AG09309 (cell line): ENCODE data around the gene SESN1.

Experiments used
- DNase-seq: peaks from one replicate; pipeline ENCODE4 v3.0.0-alpha.2; 2010; ENCODE audit warnings: low read depth
- H3K4me3 ChIP-seq: 2 replicates; pipeline ENCODE4 v1.5.1; 2011; ENCODE audit warnings: mild to moderate bottlenecking, low read depth, low read length, moderate library complexity; ENCODE audit not compliant: control insufficient read depth
- TF ChIP-seq, protein P1 (sequence below): IDR thresholded peaks from 2 replicates; pipeline ENCODE4 v1.5.1; 2011; ENCODE audit warnings: mild to moderate bottlenecking, low read depth, low read length, inconsistent platforms; ENCODE audit not compliant: insufficient read depth, control insufficient read depth; ENCODE audit errors: missing control alignments

Gene SESN1

GRCh38 chr6:108937170-108937569, 157.5 kb downstream of the SESN1 start:
- no peak overlapping the region for H3K4me3 ChIP-seq
- TF ChIP-seq, protein P1, sequence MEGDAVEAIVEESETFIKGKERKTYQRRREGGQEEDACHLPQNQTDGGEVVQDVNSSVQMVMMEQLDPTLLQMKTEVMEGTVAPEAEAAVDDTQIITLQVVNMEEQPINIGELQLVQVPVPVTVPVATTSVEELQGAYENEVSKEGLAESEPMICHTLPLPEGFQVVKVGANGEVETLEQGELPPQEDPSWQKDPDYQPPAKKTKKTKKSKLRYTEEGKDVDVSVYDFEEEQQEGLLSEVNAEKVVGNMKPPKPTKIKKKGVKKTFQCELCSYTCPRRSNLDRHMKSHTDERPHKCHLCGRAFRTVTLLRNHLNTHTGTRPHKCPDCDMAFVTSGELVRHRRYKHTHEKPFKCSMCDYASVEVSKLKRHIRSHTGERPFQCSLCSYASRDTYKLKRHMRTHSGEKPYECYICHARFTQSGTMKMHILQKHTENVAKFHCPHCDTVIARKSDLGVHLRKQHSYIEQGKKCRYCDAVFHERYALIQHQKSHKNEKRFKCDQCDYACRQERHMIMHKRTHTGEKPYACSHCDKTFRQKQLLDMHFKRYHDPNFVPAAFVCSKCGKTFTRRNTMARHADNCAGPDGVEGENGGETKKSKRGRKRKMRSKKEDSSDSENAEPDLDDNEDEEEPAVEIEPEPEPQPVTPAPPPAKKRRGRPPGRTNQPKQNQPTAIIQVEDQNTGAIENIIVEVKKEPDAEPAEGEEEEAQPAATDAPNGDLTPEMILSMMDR = no peak
- DNase-seq = no peak
